Measurements from ENCODE around the gene NFATC2.
"Not testable (repeated sequence)": the region's sequence is repeated elsewhere in the genome, so short reads cannot be mapped to it uniquely, and the experiment has no call there.

The NFATC2 gene

DNA sequence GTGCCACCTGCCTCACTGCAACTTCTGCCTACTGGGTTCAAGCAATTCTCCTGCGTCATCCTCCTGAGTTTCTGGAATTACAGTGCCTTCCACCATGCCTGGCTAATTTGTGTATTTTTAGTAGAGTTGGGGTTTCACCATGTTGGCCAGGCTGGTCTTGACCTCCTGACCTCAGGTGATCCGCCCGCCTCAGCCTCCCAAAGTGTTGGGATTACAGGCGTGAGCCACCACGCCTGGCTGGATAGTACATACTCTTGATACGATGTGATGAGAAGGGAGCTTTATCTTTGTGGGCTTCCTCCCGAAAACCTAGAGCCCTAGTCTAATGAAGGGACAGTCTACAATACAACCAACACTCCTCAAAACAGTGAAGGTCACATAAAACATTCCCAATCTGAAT is 2.4 kb downstream of the NFATC2 start:
- not testable (repeated sequence) for DNase-seq (ENCODE audit: low spot score)

DNA sequence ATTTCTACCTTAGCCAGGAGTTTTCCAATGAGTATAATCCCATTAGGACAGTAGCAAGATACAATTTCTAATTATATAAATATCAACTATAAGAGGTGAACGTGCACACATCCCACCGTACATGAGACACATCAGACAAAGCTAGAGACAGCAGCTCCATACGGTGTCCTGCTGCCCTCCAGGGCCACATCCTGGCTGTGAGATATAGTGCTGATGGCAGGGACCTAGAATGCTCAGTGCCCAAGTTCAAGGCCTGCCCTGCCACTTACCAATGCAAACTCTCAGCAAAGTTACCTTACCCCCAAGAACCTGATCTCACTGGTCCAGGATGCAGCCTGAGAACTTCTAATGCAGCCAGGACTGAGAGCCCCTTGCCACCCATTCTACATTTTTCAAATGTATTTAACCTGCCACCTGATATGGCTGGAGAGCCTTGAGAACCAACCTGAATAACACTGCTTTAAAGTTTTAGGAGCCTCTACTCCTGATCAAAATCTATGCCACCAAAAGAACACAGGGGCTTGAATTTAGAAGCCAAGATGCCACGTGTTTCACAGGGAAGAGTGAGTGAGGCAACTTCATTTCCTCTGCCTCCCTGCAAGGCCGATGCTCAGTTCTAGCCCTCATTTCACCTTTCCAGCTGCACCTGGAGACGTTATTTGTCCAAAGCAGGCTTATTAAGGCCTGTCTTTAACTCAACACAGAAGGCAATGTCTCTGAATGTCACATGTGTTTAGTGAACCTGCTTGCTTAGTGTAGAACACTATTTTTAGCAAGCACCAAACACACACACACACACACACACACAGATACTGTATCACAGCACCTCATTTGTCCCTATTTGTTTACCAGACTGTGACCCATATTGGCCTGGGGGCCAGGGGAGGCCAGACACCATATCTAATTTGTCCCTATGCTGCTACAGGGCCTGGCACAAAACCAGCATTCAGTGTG is 6.1 kb downstream of the NFATC2 start:
- DNase-seq (ENCODE audit: low spot score), result no peak

DNA sequence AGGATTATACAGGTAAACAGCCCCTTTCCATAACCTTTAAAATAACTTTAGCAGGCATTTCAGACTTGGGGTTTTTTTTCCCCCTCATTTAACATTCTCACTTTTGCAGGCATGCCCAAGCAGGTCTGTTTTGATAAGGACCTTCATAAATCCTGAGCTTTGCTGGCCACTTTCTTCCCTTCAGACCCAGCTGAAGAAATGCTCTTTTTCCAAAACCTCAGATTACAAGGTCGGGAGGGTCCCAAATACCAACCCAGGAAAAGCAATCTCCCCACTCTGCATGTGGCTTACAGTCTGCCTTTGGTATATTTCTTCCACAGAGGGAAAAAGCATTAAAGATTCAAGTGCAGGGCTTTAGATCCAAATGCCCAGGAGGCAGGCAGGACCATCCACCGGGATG is 6.8 kb downstream of the NFATC2 start:
- DNase-seq (ENCODE audit: low spot score), result no peak

- DNase-seq (ENCODE audit: low spot score), result no peak
Measured at GRCh38 chr20:51535075-51535386, 7.5 kb downstream of the NFATC2 start.

- DNase-seq (ENCODE audit: low spot score), result no peak
Measured at GRCh38 chr20:51533291-51534172, 9.0 kb downstream of the NFATC2 start.

GRCh38 chr20:51532577-51533191 is 9.8 kb downstream of the NFATC2 start:
- DNase-seq (ENCODE audit: low spot score), result no peak

- no peak for DNase-seq (ENCODE audit: low spot score)
Measured at GRCh38 chr20:51531712-51532456, 10.6 kb downstream of the NFATC2 start.

GRCh38 chr20:51531141-51531710 is 11.3 kb downstream of the NFATC2 start:
- DNase-seq (ENCODE audit: low spot score), result no peak

DNA sequence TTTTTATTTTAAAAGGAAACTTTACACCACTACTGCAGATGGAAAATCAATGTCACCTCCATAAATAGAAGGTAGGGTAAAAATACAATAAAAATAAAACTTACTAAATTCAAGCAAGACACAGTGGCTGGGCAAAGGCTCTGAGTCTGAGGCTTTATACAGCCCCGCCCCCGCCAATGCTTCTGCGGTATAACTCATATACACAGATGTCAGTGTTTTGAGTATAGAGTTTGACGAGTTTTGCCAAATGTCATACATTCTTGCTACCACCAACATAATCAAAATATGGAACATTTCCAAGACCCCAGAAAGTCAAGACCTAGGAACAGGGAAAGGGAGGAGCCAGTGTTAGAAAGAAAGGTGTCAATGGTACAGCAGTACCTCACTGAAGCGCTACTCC is 12.8 kb downstream of the NFATC2 start:
- DNase-seq (ENCODE audit: low spot score), result peak; percentile 37

DNA sequence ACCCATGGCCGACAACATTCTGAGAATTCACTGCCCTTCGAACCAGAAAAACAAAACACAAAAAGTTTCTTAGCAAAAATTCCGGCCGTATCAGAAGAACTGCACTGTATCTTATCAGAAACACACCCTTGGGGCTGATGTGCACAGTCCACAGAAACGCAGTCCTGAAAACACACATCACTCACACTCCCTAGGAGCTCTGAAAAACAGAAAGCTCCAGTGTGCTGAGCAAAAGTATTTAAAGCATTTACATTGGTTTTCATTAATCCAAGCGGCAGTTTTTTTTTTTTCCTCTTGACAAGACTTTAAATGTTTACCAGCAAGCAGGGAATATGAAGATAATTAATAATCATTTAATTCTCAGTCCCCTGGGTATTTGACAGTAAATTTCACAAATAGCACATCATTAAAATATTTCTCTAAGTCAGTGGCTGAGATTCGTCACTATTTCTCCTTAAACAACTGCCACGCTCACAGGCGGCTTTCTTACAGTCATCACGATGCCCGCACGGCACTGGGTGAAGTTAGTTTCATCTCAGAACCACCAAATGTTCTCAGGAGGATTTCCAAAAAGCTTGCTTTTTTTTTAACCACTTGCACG is 13.3 kb downstream of the NFATC2 start:
- peak; percentile 44 for DNase-seq (ENCODE audit: low spot score)

DNA sequence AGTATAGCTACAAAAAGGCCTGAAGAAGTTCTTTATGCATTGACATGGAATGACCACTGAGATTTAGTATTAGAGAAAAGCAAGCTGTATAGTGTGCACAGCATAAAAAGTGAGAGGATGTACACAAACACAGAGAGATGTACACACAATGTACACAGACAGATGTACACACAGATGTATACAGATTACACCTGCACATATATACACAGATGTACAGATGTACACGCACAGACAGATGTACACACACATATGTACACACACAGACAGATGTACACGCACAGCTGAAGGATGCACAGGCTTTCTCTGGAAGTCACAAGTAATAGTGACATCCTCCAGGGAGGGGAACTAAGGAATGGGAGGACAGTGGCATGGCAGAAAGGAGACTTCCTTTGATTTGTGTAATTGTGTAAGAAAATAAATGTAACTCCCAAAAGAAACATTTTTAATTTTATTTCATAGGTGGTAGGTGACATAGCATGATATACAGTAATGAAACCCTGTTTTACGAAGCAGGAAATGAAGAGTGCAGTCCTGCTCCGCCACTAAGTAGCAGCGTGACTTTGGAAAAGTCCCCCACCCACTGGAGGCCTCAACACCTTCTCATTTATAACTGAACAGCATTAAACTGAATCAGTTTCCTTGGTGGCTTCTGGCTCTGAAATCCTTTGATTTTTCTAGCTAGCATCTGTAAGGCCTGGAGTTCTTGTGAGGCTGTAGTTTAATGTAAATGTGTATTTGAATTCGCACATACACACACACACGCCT is 14.1 kb downstream of the NFATC2 start:
- no peak for DNase-seq (ENCODE audit: low spot score)

DNA sequence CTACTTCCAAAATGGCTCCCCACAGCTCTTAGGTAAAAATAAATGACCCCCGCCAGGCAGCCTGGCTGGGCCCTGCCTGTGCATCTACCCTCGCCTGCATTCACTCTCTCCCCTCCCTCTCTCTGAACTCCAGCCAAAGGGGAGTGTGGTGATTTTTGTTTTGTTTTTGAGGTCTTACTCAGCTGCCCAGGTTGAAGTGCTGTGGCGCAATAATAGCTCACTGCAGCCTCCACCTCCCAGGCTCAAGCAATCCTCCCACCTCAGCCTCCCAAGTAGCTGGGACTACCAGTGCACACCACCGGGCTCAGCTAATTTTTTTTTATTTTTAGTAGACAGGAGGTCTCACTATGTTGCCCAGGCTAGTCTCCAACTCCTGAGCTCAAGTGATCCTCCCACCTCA is 15.8 kb downstream of the NFATC2 start:
- no peak for DNase-seq (ENCODE audit: low spot score)

- DNase-seq (ENCODE audit: low spot score), result no peak
Measured at GRCh38 chr20:51526106-51526470, 16.4 kb downstream of the NFATC2 start.

DNA sequence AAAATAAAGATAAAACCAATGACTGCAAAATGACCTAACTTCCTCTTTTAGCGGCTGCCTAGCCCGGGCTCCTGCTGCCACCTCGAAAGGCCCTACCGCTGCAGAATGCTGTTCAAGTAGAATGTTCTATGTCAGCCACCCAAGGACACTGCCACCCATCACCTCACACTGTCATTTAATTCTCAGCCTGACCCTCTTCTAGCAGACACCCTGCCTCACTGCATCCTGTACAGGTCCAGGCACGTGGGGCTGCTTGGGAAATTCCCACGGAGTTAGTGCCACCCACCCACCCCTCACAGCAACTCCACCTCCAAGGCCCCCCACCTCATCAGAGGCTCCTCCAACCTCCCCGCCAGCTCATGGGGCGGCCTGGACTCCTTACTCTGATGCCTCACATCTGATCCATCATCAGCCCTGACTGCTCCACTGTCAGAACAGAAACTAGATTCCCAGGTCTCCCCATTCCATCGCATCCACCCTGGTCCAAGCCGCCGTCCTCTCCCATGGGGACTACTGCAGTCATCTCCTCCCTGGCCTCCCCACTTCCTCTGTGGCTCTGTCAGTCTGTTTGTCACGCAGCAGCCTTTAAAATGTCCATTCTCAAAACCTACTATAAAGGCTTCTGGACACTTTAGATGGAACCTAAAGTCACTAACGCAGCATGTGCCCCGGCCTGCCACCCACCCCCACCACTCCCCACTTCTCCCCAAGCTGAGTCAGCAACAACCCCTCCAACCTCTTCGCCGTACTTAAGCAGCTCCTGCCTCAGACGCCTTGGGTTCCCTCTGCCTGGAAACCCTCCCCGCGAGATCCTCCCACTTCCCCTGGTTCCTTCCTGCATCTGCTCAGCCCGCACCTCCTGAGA is 17.0 kb downstream of the NFATC2 start:
- no peak for DNase-seq (ENCODE audit: low spot score)

DNA sequence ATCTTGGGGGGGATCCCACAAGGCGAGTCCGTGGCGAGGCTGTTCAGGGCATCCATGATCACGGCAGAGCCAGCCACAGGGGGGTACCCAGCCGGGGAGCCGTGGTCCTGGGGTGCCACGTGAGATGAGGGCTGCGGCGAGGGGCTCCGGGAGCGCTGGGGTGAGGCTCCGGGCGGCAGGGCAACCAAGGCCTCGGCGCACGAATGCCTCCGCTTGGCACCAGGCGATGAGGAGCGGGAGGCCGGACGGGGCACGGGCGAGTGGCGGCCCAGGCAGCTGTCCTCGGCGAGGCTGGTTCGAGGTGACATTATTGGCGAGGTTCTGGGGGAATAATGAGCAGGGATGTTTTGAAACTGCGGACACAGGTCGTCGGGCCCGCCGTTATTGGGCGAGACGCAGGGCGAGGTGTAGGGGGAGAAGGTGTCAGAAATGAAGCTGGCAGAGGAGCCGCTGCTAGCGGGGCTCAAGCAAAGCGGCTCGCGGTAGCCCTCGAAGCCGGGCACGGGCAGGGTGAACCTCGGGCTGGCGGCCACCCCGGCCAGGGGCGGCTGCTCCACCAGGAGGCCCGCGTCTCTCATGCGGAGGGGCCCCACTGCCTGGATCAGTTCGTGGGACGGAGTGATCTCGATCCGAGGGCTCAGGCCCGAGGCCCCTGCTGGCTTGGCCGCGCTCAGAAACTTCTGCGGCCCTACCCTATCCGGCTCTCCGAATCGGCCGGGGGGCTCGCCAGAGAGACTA is 19.1 kb downstream of the NFATC2 start:
- DNase-seq (ENCODE audit: low spot score), result no peak

GRCh38 chr20:51522207-51522606 is 20.3 kb downstream of the NFATC2 start:
- DNase-seq (ENCODE audit: low spot score), result no peak

DNA sequence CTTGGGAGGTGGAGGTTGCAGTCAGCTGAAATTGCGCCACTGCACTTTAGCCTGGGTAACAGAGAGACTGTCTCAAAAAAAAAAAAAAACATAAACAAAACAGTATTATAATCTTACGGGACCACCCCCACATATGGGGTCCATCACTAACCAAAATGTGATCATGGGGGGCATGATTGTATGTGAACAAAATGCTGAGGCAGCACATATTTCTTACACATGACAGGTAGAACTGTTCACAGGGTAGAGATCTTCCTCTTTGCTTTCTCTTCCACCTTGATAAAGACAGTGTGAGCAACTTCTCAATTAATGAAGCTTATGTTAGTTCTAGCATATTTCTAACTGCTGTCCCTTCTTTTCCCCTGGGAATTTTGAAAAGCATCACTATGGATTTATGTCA is 24.7 kb downstream of the NFATC2 start:
- no peak for DNase-seq (ENCODE audit: low spot score)

- DNase-seq (ENCODE audit: low spot score), result no peak
Measured at GRCh38 chr20:51516855-51517254, 25.7 kb downstream of the NFATC2 start.

DNA sequence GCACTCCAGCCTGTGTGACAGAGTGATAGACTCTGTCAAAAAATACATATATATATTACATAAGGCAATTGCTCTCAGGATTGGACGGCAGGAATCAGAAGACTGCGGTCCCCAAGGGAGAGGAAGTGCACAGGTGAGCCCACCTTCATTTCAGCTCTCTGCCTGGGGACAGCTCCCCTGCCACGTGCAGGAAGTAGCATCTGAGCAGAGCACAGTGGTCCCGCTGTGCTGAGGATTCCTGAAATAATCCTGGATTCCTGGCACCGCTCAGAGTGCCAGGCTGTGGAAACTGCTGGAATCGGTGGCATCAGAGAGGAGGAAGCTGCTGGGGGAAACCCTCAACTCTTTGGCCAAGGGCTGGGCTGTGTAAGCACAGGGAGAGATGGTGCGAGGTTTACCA is 27.7 kb downstream of the NFATC2 start:
- DNase-seq (ENCODE audit: low spot score), result no peak
